HepG2 (cell line): Measurements from ENCODE around the gene ANXA6. TPM values are rescaled to one million over a fixed set of nuclear protein-coding genes. Genes with fewer than 3 reads are reported as not detected.

Source experiments
- ATAC-seq: fragments of 200-7000 bp; cut with Tn5 transposase; 3 replicates; pipeline ENCODE4 v1.9.1; 2020; ENCODE audit warnings: mild to moderate bottlenecking, moderate library complexity
- BruUV-seq: library from RNA; stranded (reverse); fragments of 400-500 nt; replicated peaks from 2 replicates; lab custom pipeline; 2021; lab: Mats Ljungman, UMichigan
- CTCF ChIA-PET: fragments of 300-600 bp; formaldehyde crosslinking; extraction: SDS; loops from one replicate; lab custom pipeline; 2021; ENCODE audit warnings: low total read pairs, inconsistent platforms, low intra/inter-chr PET ratio; lab: Yijun Ruan, JAX
- POLR2A ChIA-PET: fragments of 350-600 bp; sonication (Branson Sonifier 250); formaldehyde crosslinking; loops from one replicate; lab custom pipeline; 2020; ENCODE audit warnings: antibody characterized with exemption, inconsistent platforms; lab: Yijun Ruan, JAX
- DNase-seq: peaks from one replicate; pipeline ENCODE4 v3.0.0-alpha.2; 2015; ENCODE audit warnings: low spot score
- FAIRE-seq: peaks from 3 replicates; lab custom pipeline; 2011; peaks lifted over from hg19 to GRCh38; lab: Jason Lieb, UNC
- H2AFZ ChIP-seq: one replicate; pipeline ENCODE4 v1.6.1; 2011; ENCODE audit warnings: low read length, inconsistent platforms
- H3K27ac ChIP-seq: fragments of 300-600 bp; 3 replicates; pipeline ENCODE4 v1.8.0; 2011; ENCODE audit warnings: mixed run types, mild to moderate bottlenecking, mixed read lengths, low read length, inconsistent platforms; ENCODE audit not compliant: insufficient read depth; ENCODE audit errors: extremely low read length
- H3K27me3 ChIP-seq, 2 experiments: fragments of 200-600 bp in 1 of 2; 2 replicates in 1 of 2; 3 replicates in 1 of 2; pipeline versions ENCODE4 v1.6.0 to v1.8.0; 2011; ENCODE audit warnings: low read length in 2 of 2, mild to moderate bottlenecking in 2 of 2, moderate library complexity in 2 of 2, inconsistent platforms in 1 of 2; ENCODE audit not compliant: insufficient read depth in 2 of 2, control insufficient read depth in 1 of 2
- H3K36me3 ChIP-seq, 2 experiments: fragments of 200-600 bp in 1 of 2; replicated peaks in 1 of 2; 2 replicates in 1 of 2; 3 replicates in 1 of 2; pipeline versions ENCODE4 v1.5.1 to v1.8.0; 2011; ENCODE audit warnings: low read length in 2 of 2, inconsistent platforms in 1 of 2; ENCODE audit not compliant: insufficient read depth in 2 of 2, control insufficient read depth in 1 of 2
- H3K4me1 ChIP-seq: 2 replicates; pipeline ENCODE4 v1.5.1; 2012; ENCODE audit warnings: low read length, inconsistent platforms; ENCODE audit not compliant: insufficient read depth
- H3K4me2 ChIP-seq: 2 replicates; pipeline ENCODE4 v1.6.0; 2011; ENCODE audit warnings: low read depth, low read length, inconsistent platforms
- H3K4me3 ChIP-seq, 3 experiments: fragments of 200-600 bp in 1 of 3; sonication (generic), shearing (Covaris generic) in 1 of 3; replicated peaks in 1 of 3; 2 replicates each; pipeline ENCODE4 v1.5.1; 2011 to 2016; ENCODE audit warnings: low read length in 3 of 3, inconsistent platforms in 2 of 3, low read depth in 2 of 3, mild to moderate bottlenecking in 2 of 3, control low read depth in 1 of 3, mixed read lengths in 1 of 3; ENCODE audit not compliant: insufficient read depth in 1 of 3
- H3K79me2 ChIP-seq: one replicate; pipeline ENCODE4 v1.6.1; 2011; ENCODE audit warnings: low read length, inconsistent platforms; ENCODE audit not compliant: insufficient read depth
- H3K9ac ChIP-seq: 2 replicates; pipeline ENCODE4 v1.6.0; 2011; ENCODE audit warnings: mild to moderate bottlenecking, low read depth, low read length, inconsistent platforms; ENCODE audit not compliant: insufficient read depth
- H3K9me3 ChIP-seq: 2 replicates; pipeline ENCODE4 v1.5.1; 2012; ENCODE audit warnings: mild to moderate bottlenecking, low read length
- H4K20me1 ChIP-seq: 2 replicates; pipeline ENCODE4 v1.6.0; 2011; ENCODE audit warnings: inconsistent platforms, mild to moderate bottlenecking, low read length, moderate library complexity; ENCODE audit not compliant: insufficient read depth
- ARID3A ChIP-seq: IDR thresholded peaks from 2 replicates; pipeline ENCODE4 v1.6.1; 2012; ENCODE audit warnings: low read depth, low read length, improper control_type of control experiment
- HCFC1 ChIP-seq: fragments of 150-350 bp; IDR thresholded peaks from 2 replicates; pipeline ENCODE4 v1.6.1; 2014; ENCODE audit warnings: low read depth, low read length
- HNF4A ChIP-seq: sonication (generic); formaldehyde crosslinking; IDR thresholded peaks from 2 replicates; pipeline ENCODE4 v1.4.0; 2020; ENCODE audit warnings: missing genetic modification reagents
- KDM6A ChIP-seq: IDR thresholded peaks from 2 replicates; pipeline ENCODE4 v1.6.1; 2016; ENCODE audit warnings: low read depth
- MLLT10 ChIP-seq: sonication (generic); formaldehyde crosslinking; IDR thresholded peaks from 2 replicates; pipeline ENCODE4 v1.4.0; 2020; ENCODE audit warnings: missing genetic modification reagents
- NR2F1 ChIP-seq, 2 experiments: fragments of 450-650 bp in 1 of 2; formaldehyde crosslinking in 1 of 2; IDR thresholded peaks; 2 replicates each; pipeline versions ENCODE4 v1.5.0 to v1.6.1; 2016 to 2020; ENCODE audit warnings: mild to moderate bottlenecking in 1 of 2, missing compliant biosample characterization in 1 of 2, missing genetic modification reagents in 1 of 2, moderate library complexity in 1 of 2
- POGZ ChIP-seq: sonication (generic); formaldehyde crosslinking; IDR thresholded peaks from 2 replicates; pipeline ENCODE4 v1.4.0; 2020; ENCODE audit warnings: mild to moderate bottlenecking, missing genetic modification reagents
- SPEN ChIP-seq: sonication (generic); formaldehyde crosslinking; IDR thresholded peaks from 2 replicates; pipeline ENCODE4 v1.5.1; 2020; ENCODE audit warnings: low read depth, mild to moderate bottlenecking, missing genetic modification reagents
- ZBTB39 ChIP-seq: sonication (generic); formaldehyde crosslinking; IDR thresholded peaks from 2 replicates; pipeline ENCODE4 v1.5.0; 2020; ENCODE audit warnings: missing genetic modification reagents
- ZBTB7B ChIP-seq: sonication (generic); formaldehyde crosslinking; IDR thresholded peaks from 2 replicates; pipeline ENCODE4 v1.4.0; 2020; ENCODE audit warnings: missing genetic modification reagents
- ZFX ChIP-seq: sonication (generic); formaldehyde crosslinking; IDR thresholded peaks from 2 replicates; pipeline ENCODE4 v1.4.0; 2020; ENCODE audit warnings: mild to moderate bottlenecking, low read depth, missing genetic modification reagents, moderate library complexity
- ZNF749 ChIP-seq: sonication (generic); formaldehyde crosslinking; IDR thresholded peaks from 2 replicates; pipeline ENCODE4 v1.8.0; 2022; ENCODE audit warnings: mild to moderate bottlenecking, missing genetic modification reagents, moderate library complexity, borderline replicate concordance
- ZSCAN5A ChIP-seq: sonication (generic); formaldehyde crosslinking; IDR thresholded peaks from 2 replicates; pipeline ENCODE4 v1.8.0; 2022; ENCODE audit warnings: mild to moderate bottlenecking, missing genetic modification reagents, borderline replicate concordance
- WGBS: methylation state at CpG from one replicate; pipeline ENCODE4 v1.1.6; 2017; ENCODE audit warnings: low lambda C conversion rate; 5-methylcytosine and 5-hydroxymethylcytosine counted together
- in situ Hi-C: cut with HindIII; loops from 2 replicates; pipeline ENCODE4 v1.10.0; 2017; ENCODE audit warnings: low pct_unique_long_range_greater_than_20kb; ENCODE audit not compliant: extremely low pct_ligation_motif_present
- intact Hi-C: fragments of 100-400 bp; cut with micrococcal nuclease; formaldehyde crosslinking; loops from one replicate; pipeline ENCODE4 v1.10.0; 2022; ENCODE audit not compliant: unreplicated experiment
- polyA plus RNA-seq, 8 experiments: library from polyadenylated mRNA; depleted of rRNA in 3 of 8; stranded (reverse) in 7 of 8; unstranded in 1 of 8; fragments of >200 nt; fragmentation: Illumina TruSeq in 4 of 8; extraction: Trizol in 4 of 8; gene quantifications; 2 replicates each; pipeline versions ENCODE4 v1.2.1 to v1.2.3, GENCODE V29; 2011 to 2016; ENCODE audit warnings: low read depth in 4 of 8, missing spikeins in 1 of 8, mixed read lengths in 1 of 8; ENCODE audit not compliant: insufficient read depth in 1 of 8
- total RNA-seq, 5 experiments: library from RNA; depleted of rRNA; stranded (reverse); fragments of >200 nt; fragmentation: Illumina TruSeq; extraction: Trizol; gene quantifications; 2 replicates each; pipeline ENCODE4 v1.2.3, GENCODE V29; 2016; ENCODE audit warnings: low read depth in 1 of 5
- TF ChIP-seq, protein P1 (sequence below): sonication (generic); formaldehyde crosslinking; IDR thresholded peaks from 2 replicates; pipeline ENCODE4 v1.4.0; 2020; ENCODE audit warnings: low read depth, missing genetic modification reagents

Gene ANXA6
- total and polyA plus RNA-seq, 2 of the 13 experiments (the other 11 are each of a cell fraction or from before 2014, with no cell fraction given), result 103 to 125 TPM

DNA sequence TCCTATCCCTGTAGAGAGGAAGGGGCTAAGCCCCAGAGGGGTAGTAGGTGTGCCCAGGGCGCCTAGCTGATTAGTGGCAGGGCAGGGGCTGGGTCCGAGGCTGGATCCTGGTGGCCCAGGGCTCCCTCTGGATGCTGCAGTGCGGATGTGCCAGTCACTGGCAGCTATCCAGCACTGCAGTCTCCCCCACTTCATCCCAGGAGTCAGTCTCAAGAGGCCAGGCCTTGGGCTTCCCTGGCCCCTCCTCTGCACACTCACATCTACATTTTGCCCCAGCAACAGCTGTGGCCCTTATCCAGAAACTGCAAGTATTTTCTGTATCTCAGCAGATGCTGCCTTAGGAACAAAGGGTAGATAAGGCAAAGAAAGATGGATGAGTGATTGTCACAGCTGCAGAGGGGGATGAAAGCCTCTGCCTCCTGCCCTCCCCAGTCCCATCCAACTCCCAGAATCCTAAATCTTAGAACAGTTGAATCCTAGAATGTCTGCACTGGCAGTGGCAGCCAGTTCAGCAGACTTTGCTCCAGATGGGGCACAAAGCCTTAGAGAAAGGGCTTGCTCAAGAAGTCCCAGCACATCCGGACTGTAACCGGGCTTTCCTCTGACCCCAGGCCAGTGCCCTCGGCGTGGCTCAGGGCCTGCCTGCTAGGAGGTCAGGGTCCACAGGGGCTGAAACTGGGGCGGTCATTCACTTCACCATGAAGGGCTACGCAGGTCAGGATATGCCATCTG lies 1.6 kb downstream of the ANXA6 start:
- peak; percentile 42 for DNase-seq
- 0% methylated on average over 4 of the region's 9 CpGs for WGBS
- Histone ChIP-seq H3K4me1 (peaks cover 61% of the 10 kb centered on the region), H3K27ac (peak overlapping the region; percentile 74), H3K79me2 (peaks cover 39% of the 10 kb centered on the region), H3K36me3 (0 out of 5 replicates have a peak, but pooled peaks cover 0 to 3% of the 10 kb centered on the region in 2 experiments), H3K9ac (peak overlapping the region; percentile 67), H3K4me2 (peak overlapping the region; percentile 96), H3K9me3 (no peaks in the 10 kb centered on the region), H3K27me3 (no peaks in the 10 kb centered on the region), H2AFZ (peak overlapping the region; percentile 20), H3K4me3 (peak overlapping the region; percentile 74 to 80 (median 77)), H4K20me1 (no peaks in the 10 kb centered on the region; the same call in 1 of the 2 replicates)
- in situ Hi-C loops (no loop called here), intact Hi-C loops (no loop called here)
- ChIA-PET CTCF (no interaction called here), POLR2A (no interaction called here)
- FAIRE-seq, result peak; percentile 79
- BruUV-seq, result no TSS peak
- ATAC-seq, result peak; percentile 85
- TF ChIP-seq NR2F1 (CRISPR knock-in tag; IDR thresholded peaks at IDR 0.05) (peak; percentile 37 to 84; a peak in 3 of 4 replicates), ZFX (CRISPR knock-in tag) (peak; percentile 77), POGZ (CRISPR knock-in tag) (peak; percentile 42; the same call in 1 of the 2 replicates), ZBTB39 (CRISPR knock-in tag) (no peak), MLLT10 (CRISPR knock-in tag) (no peak), ZNF749 (CRISPR knock-in tag) (no peak), HCFC1 (no peak), ARID3A (no peak), SPEN (CRISPR knock-in tag) (peak; percentile 77; the same call in 1 of the 2 replicates), ZBTB7B (peak; percentile 17; the same call in 1 of the 2 replicates), HNF4A (CRISPR knock-in tag) (peak; percentile 95), ZSCAN5A (CRISPR knock-in tag) (no peak), KDM6A (CRISPR knock-in tag) (peak; percentile 50; the same call in 1 of the 2 replicates)
- TF ChIP-seq, protein P1, sequence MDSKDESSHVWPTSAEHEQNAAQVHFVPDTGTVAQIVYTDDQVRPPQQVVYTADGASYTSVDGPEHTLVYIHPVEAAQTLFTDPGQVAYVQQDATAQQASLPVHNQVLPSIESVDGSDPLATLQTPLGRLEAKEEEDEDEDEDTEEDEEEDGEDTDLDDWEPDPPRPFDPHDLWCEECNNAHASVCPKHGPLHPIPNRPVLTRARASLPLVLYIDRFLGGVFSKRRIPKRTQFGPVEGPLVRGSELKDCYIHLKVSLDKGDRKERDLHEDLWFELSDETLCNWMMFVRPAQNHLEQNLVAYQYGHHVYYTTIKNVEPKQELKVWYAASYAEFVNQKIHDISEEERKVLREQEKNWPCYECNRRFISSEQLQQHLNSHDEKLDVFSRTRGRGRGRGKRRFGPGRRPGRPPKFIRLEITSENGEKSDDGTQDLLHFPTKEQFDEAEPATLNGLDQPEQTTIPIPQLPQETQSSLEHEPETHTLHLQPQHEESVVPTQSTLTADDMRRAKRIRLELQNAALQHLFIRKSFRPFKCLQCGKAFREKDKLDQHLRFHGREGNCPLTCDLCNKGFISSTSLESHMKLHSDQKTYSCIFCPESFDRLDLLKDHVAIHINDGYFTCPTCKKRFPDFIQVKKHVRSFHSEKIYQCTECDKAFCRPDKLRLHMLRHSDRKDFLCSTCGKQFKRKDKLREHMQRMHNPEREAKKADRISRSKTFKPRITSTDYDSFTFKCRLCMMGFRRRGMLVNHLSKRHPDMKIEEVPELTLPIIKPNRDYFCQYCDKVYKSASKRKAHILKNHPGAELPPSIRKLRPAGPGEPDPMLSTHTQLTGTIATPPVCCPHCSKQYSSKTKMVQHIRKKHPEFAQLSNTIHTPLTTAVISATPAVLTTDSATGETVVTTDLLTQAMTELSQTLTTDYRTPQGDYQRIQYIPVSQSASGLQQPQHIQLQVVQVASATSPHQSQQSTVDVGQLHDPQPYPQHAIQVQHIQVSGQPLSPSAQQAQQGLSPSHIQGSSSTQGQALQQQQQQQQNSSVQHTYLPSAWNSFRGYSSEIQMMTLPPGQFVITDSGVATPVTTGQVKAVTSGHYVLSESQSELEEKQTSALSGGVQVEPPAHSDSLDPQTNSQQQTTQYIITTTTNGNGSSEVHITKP (CRISPR knock-in tag), result 0 out of 2 replicates have a peak, but pooled peaks have one; percentile 45
